H1 (cell line): ENCODE results near the gene EIF4EBP3.

Source experiments
- EP300 ChIP-seq, 2 experiments: IDR thresholded peaks; 1 replicate in 1 of 2; 2 replicates in 1 of 2; pipeline ENCODE4 v1.6.1; 2011 to 2012; ENCODE audit warnings: low read depth in 2 of 2, low read length in 2 of 2, mild to moderate bottlenecking in 2 of 2, borderline replicate concordance in 1 of 2, inconsistent platforms in 1 of 2, moderate library complexity in 1 of 2
- EZH2 ChIP-seq: fragments of 200-600 bp; sonication (generic); IDR thresholded peaks from 2 replicates; pipeline ENCODE4 v1.7.1; 2012; ENCODE audit warnings: low read depth, mild to moderate bottlenecking, moderate library complexity, low read length, inconsistent platforms; ENCODE audit not compliant: severe bottlenecking
- JUND ChIP-seq: IDR thresholded peaks from 2 replicates; pipeline ENCODE4 v1.6.1; 2011; ENCODE audit warnings: mild to moderate bottlenecking, improper control_type of control experiment, low read length
- KDM5A ChIP-seq: fragments of 200-600 bp; IDR thresholded peaks from 2 replicates; pipeline ENCODE4 v1.7.1; 2012; ENCODE audit warnings: mild to moderate bottlenecking, low read length, inconsistent platforms, mixed read lengths
- NANOG ChIP-seq: IDR thresholded peaks from 2 replicates; pipeline ENCODE4 v1.6.1; 2011; ENCODE audit warnings: low read length, low read depth, mild to moderate bottlenecking, inconsistent platforms; ENCODE audit not compliant: insufficient read depth, poor library complexity, severe bottlenecking
- PHF8 ChIP-seq: fragments of 200-600 bp; sonication (generic); conservative IDR thresholded peaks from 2 replicates; pipeline ENCODE4 v1.7.1; 2012; ENCODE audit warnings: low read depth, mild to moderate bottlenecking, inconsistent platforms, low read length, moderate library complexity
- POLR2A ChIP-seq, 2 experiments: IDR thresholded peaks; 1 replicate in 1 of 2; 2 replicates in 1 of 2; pipeline ENCODE4 v1.6.1; 2011; ENCODE audit warnings: low read depth in 2 of 2, low read length in 2 of 2, mild to moderate bottlenecking in 2 of 2; ENCODE audit errors: control extremely low read depth in 1 of 2
- POLR2AphosphoS5 ChIP-seq: IDR thresholded peaks from 2 replicates; pipeline ENCODE4 v1.6.1; 2011; ENCODE audit warnings: low read depth, low read length
- RAD21 ChIP-seq, 2 experiments: IDR thresholded peaks in 1 of 2; conservative IDR thresholded peaks in 1 of 2; 2 replicates each; pipeline ENCODE4 v1.6.1; 2011; ENCODE audit warnings: low read depth in 2 of 2, low read length in 2 of 2, improper control_type of control experiment in 1 of 2, inconsistent platforms in 1 of 2, mild to moderate bottlenecking in 1 of 2, moderate library complexity in 1 of 2
- TAF1 ChIP-seq: IDR thresholded peaks from 2 replicates; pipeline ENCODE4 v1.6.1; 2011; ENCODE audit warnings: mild to moderate bottlenecking, low read depth, low read length
- ZNF274 ChIP-seq: IDR thresholded peaks from 2 replicates; pipeline ENCODE4 v1.7.0; 2012; ENCODE audit warnings: low read length, borderline replicate concordance; ENCODE audit errors: extremely low read depth
- TF ChIP-seq, protein P1 (sequence below), 3 experiments: IDR thresholded peaks; 1 replicate in 2 of 3; 2 replicates in 1 of 3; pipeline versions ENCODE4 v1.5.1 to v1.6.1; 2011; ENCODE audit warnings: low read length in 3 of 3, mild to moderate bottlenecking in 3 of 3, inconsistent platforms in 2 of 3, low read depth in 1 of 3, moderate library complexity in 1 of 3; ENCODE audit not compliant: insufficient read depth in 1 of 3; ENCODE audit errors: control extremely low read depth in 1 of 3
- TF ChIP-seq, protein P2 (sequence below): IDR thresholded peaks from 2 replicates; pipeline ENCODE4 v1.6.1; 2012; ENCODE audit warnings: low read length, inconsistent platforms
- TF ChIP-seq, protein P3 (sequence below): IDR thresholded peaks from 2 replicates; pipeline ENCODE4 v1.6.1; 2012; ENCODE audit warnings: inconsistent platforms

DNA sequence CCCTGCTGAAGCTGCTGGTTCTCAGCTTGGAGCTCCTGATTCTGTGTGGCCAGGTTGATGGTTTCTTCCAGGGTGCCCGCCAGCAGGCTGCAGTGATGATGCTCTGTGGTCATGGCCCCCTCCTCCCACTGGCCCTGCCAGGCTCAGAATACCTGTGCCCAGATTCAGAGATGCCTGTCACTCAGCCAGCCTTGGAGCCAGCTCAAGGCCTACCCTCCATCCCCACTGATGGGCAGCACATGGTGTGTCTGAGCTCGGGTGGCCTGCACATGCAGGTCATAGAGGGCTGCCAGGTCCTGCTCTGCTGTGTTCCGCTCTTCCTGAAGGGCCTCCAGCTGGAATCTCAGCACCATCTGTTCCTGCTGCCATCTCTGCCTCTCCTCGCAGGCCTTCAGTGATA, 22.6 kb downstream of the EIF4EBP3 start:
- TF ChIP-seq, protein P1, sequence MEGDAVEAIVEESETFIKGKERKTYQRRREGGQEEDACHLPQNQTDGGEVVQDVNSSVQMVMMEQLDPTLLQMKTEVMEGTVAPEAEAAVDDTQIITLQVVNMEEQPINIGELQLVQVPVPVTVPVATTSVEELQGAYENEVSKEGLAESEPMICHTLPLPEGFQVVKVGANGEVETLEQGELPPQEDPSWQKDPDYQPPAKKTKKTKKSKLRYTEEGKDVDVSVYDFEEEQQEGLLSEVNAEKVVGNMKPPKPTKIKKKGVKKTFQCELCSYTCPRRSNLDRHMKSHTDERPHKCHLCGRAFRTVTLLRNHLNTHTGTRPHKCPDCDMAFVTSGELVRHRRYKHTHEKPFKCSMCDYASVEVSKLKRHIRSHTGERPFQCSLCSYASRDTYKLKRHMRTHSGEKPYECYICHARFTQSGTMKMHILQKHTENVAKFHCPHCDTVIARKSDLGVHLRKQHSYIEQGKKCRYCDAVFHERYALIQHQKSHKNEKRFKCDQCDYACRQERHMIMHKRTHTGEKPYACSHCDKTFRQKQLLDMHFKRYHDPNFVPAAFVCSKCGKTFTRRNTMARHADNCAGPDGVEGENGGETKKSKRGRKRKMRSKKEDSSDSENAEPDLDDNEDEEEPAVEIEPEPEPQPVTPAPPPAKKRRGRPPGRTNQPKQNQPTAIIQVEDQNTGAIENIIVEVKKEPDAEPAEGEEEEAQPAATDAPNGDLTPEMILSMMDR (IDR thresholded peaks at IDR 0.05; ENCODE audit: control extremely low read depth in 1 of 3, insufficient read depth in 1 of 3, low read depth in 1 of 3, low read length in 3 of 3), result no peak
- no peak for TF ChIP-seq NANOG
- TF ChIP-seq POLR2A (IDR thresholded peaks at IDR 0.05; ENCODE audit: control extremely low read depth in 1 of 2, low read depth in 2 of 2, low read length in 2 of 2), result no peak
- no peak for TF ChIP-seq POLR2AphosphoS5
- TF ChIP-seq, protein P2, sequence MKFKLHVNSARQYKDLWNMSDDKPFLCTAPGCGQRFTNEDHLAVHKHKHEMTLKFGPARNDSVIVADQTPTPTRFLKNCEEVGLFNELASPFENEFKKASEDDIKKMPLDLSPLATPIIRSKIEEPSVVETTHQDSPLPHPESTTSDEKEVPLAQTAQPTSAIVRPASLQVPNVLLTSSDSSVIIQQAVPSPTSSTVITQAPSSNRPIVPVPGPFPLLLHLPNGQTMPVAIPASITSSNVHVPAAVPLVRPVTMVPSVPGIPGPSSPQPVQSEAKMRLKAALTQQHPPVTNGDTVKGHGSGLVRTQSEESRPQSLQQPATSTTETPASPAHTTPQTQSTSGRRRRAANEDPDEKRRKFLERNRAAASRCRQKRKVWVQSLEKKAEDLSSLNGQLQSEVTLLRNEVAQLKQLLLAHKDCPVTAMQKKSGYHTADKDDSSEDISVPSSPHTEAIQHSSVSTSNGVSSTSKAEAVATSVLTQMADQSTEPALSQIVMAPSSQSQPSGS, result no peak
- TF ChIP-seq PHF8, result no peak
- no peak for TF ChIP-seq TAF1
- no peak for TF ChIP-seq KDM5A
- no peak for TF ChIP-seq RAD21 (IDR thresholded peaks at IDR 0.05 in 1 of 2, conservative IDR thresholded peaks at IDR 0.05 in 1 of 2; ENCODE audit: low read depth in 2 of 2, low read length in 2 of 2)
- TF ChIP-seq JUND, result no peak
- TF ChIP-seq, protein P3, sequence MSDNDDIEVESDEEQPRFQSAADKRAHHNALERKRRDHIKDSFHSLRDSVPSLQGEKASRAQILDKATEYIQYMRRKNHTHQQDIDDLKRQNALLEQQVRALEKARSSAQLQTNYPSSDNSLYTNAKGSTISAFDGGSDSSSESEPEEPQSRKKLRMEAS, result no peak
- no peak for TF ChIP-seq EZH2
- no peak for TF ChIP-seq ZNF274
- TF ChIP-seq EP300 (IDR thresholded peaks at IDR 0.05; ENCODE audit: borderline replicate concordance in 1 of 2, low read depth in 2 of 2, low read length in 2 of 2), result no peak
